Measurements from ENCODE around the gene PDZRN4.

- TF ChIP-seq CTCF (conservative IDR thresholded peaks at IDR 0.05; ENCODE audit: low read length) = no peak
- TF ChIP-seq EZH2phosphoT487 (IDR thresholded peaks at IDR 0.05; ENCODE audit: borderline replicate concordance) = no peak
Observed at GRCh38 chr12:41606468-41607445, 418.6 kb downstream of the PDZRN4 start.
